ENCODE measurements around the gene RGS16. TPM values are rescaled to one million over a fixed set of nuclear protein-coding genes. Genes with fewer than 3 reads are reported as not detected.
A peak's percentile ranks its signal among the peaks of the same experiment; 100 is the strongest.

RGS16 gene
- total and polyA plus RNA-seq, 7 donors, result 0.72 to 22.5 (median 1.8) TPM

DNA sequence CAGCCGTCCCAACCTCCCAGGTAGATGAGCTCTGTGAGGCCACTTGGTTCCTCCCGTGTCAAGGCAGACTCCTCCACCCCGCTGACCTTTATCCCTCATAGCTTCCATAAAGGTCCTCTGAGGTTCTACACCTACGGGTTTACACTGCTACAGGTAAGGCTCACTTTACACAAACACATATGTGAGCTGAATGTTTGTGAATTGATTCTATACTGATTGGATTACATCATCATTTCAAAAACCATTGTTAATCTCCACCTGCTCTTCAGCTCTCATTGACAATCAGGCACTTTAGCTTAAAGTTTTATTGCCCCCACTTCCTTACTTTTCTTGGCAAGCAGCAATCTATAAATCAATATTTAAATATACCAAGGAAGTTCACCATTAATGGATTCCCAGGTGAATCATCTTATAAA lies 12.8 kb upstream of the RGS16 start:
- 84 to 98% (median 87%) methylated on average over 4 of the region's 4 CpGs for WGBS, 3 donors
- no peak for TF ChIP-seq CTCF (IDR thresholded peaks at IDR 0.05)
- Histone ChIP-seq H3K27ac (no peak overlapping the region), H3K4me3 (no peak overlapping the region), H3K27me3 (ENCODE audit: insufficient read depth in 3 of 3, low read length in 2 of 3) (no peaks in the 10 kb centered on the region), H3K4me1 (peaks cover 20% of the 10 kb centered on the region), H3K36me3 (ENCODE audit: insufficient read depth in 1 of 2, low read depth in 1 of 2) (no peaks in the 10 kb centered on the region), H3K9me3 (no peaks in the 10 kb centered on the region)
- DNase-seq (no peak), ATAC-seq (no peak)
- intact Hi-C loops (cut with DNase I), result no loop called here

- WGBS, 3 donors, result 8 to 9% (median 8%) methylated on average over 17 of the region's 17 CpGs
- Histone ChIP-seq H3K36me3 (ENCODE audit: insufficient read depth in 1 of 2, low read depth in 1 of 2) (no peaks in the 10 kb centered on the region), H3K4me3 (peak overlapping the region; percentile 58), H3K27me3 (ENCODE audit: insufficient read depth in 3 of 3, low read length in 2 of 3) (no peaks in the 10 kb centered on the region), H3K4me1 (peaks cover 20% of the 10 kb centered on the region), H3K9me3 (no peaks in the 10 kb centered on the region), H3K27ac (peak overlapping the region; percentile 84)
- no peak for TF ChIP-seq CTCF (IDR thresholded peaks at IDR 0.05)
- intact Hi-C loops (cut with DNase I), result no loop called here
- ATAC-seq (peak; percentile 24 to 68 (median 46)), DNase-seq (peak; percentile 76 to 86)
Observed at GRCh38 chr1:182616130-182617013, 12.2 kb upstream of the RGS16 start.

- H3K4me1 ChIP-seq, result peaks cover 20% of the 10 kb centered on the region
- 4 to 10% (median 6%) methylated on average over 11 of the region's 11 CpGs for WGBS, 3 donors
- DNase-seq, result peak; percentile 70 to 82
Observed at GRCh38 chr1:182615468-182616129, 11.4 kb upstream of the RGS16 start.

GRCh38 chr1:182614796-182615454 lies 10.7 kb upstream of the RGS16 start:
- WGBS, 3 donors, result 0 to 1% (median 0%) methylated on average over 46 to 56 of the region's 56 CpGs
- no peaks in the 10 kb centered on the region for H3K36me3 ChIP-seq (ENCODE audit: insufficient read depth in 1 of 2, low read depth in 1 of 2)
- H3K9me3 ChIP-seq, result no peaks in the 10 kb centered on the region
- no peaks in the 10 kb centered on the region for H3K27me3 ChIP-seq (ENCODE audit: insufficient read depth in 3 of 3, low read length in 2 of 3)
- ATAC-seq, result peak; percentile 91 to 93 (median 91)
- peak; percentile 86 to 93 for DNase-seq
- TF ChIP-seq CTCF (IDR thresholded peaks at IDR 0.05), result no peak
- intact Hi-C loops (cut with DNase I), result no loop called here
- H3K4me3 ChIP-seq, result peak overlapping the region; percentile 58
- peaks cover 20% of the 10 kb centered on the region for H3K4me1 ChIP-seq
- peak overlapping the region; percentile 84 for H3K27ac ChIP-seq

More at GRCh38 chr1:182615468-182616129, 11.4 kb upstream of the RGS16 start:
- Histone ChIP-seq H3K27me3 (ENCODE audit: insufficient read depth in 3 of 3, low read length in 2 of 3) (no peaks in the 10 kb centered on the region), H3K4me3 (peak overlapping the region; percentile 58), H3K9me3 (no peaks in the 10 kb centered on the region), H3K36me3 (ENCODE audit: insufficient read depth in 1 of 2, low read depth in 1 of 2) (no peaks in the 10 kb centered on the region), H3K27ac (peak overlapping the region; percentile 84)
- peak; percentile 47 to 73 (median 56) for ATAC-seq
- intact Hi-C loops (cut with DNase I), result no loop called here
- no peak for TF ChIP-seq CTCF (IDR thresholded peaks at IDR 0.05)
